Natural killer cell (primary cell): ENCODE data around the gene NEK11. TPM values are rescaled to one million over a fixed set of nuclear protein-coding genes. Genes with fewer than 3 reads are reported as not detected.

Source experiments
- ATAC-seq, 3 donors: fragments of 150-1000 bp in 2 of 3; fragments of 200-7000 bp in 1 of 3; cut with Tn5 transposase; 1 replicate in 1 of 3; 2 replicates in 2 of 3; pipeline ENCODE4 v1.10.0; 2021; ENCODE audit warnings: mild to moderate bottlenecking in 2 of 3, moderate library complexity in 2 of 3
- DNase-seq, 2 donors: peaks; one replicate each; pipeline versions ENCODE4 v3.0.0 to v3.0.0-alpha.2; 2013 to 2021; ENCODE audit warnings: mixed read lengths in 1 of 2
- H3K27ac ChIP-seq: one replicate; pipeline ENCODE4 v1.5.1; 2013; ENCODE audit warnings: mild to moderate bottlenecking, low read length
- H3K27me3 ChIP-seq: one replicate; pipeline ENCODE4 v1.6.1; 2013; ENCODE audit warnings: low read length; ENCODE audit not compliant: control insufficient read depth, insufficient read depth
- H3K36me3 ChIP-seq: one replicate; pipeline ENCODE4 v1.6.1; 2013; ENCODE audit warnings: low read length; ENCODE audit not compliant: control insufficient read depth, insufficient read depth
- H3K4me1 ChIP-seq: one replicate; pipeline ENCODE4 v1.6.1; 2013; ENCODE audit warnings: low read length; ENCODE audit not compliant: control insufficient read depth, insufficient read depth
- H3K4me3 ChIP-seq: one replicate; pipeline ENCODE4 v1.5.1; 2013; ENCODE audit warnings: low read length
- H3K9me3 ChIP-seq: one replicate; pipeline ENCODE4 v1.6.1; 2013; ENCODE audit warnings: low read length; ENCODE audit not compliant: control insufficient read depth, insufficient read depth
- H3K27ac Mint-ChIP-seq, 2 donors: one replicate each; pipeline ENCODE4 v1.8.0; 2022; ENCODE audit warnings: mild to moderate bottlenecking in 2 of 2, mixed read lengths in 2 of 2, moderate library complexity in 1 of 2
- H3K27me3 Mint-ChIP-seq, 2 donors: one replicate each; pipeline ENCODE4 v1.8.0; 2022; ENCODE audit warnings: low read depth in 2 of 2, mixed read lengths in 2 of 2
- H3K36me3 Mint-ChIP-seq: one replicate; pipeline ENCODE4 v1.8.0; 2022; ENCODE audit warnings: mixed read lengths
- H3K4me1 Mint-ChIP-seq, 2 donors: one replicate each; pipeline ENCODE4 v1.8.0; 2022; ENCODE audit warnings: mixed read lengths in 2 of 2
- H3K4me3 Mint-ChIP-seq: one replicate; pipeline ENCODE4 v1.8.0; 2022; ENCODE audit warnings: mild to moderate bottlenecking, moderate library complexity, mixed read lengths
- H3K9me3 Mint-ChIP-seq, 2 donors: one replicate each; pipeline ENCODE4 v1.8.0; 2022; ENCODE audit warnings: mixed read lengths in 2 of 2
- CTCF ChIP-seq: fragments of 200-600 bp; IDR thresholded peaks from one replicate; pipeline ENCODE4 v1.8.0; 2022; ENCODE audit warnings: antibody characterized with exemption
- WGBS: methylation state at CpG from one replicate; pipeline ENCODE4 v1.1.7; 2013; ENCODE audit warnings: missing lambda C conversion rate; ENCODE audit not compliant: insufficient coverage; 5-methylcytosine and 5-hydroxymethylcytosine counted together
- intact Hi-C: fragments of 100-400 bp; cut with micrococcal nuclease; formaldehyde crosslinking; loops from one replicate; pipeline ENCODE4 v1.14.2; 2022
- total RNA-seq, 4 donors: library from RNA; stranded (reverse); fragments of 120-200 nt in 1 of 4; gene quantifications; one replicate each; pipeline versions ENCODE4 v1.2.3 to v1.2.4, GENCODE V29; 2013 to 2022

Gene NEK11
- total RNA-seq, 3 donors from 2014 or later (not counting 1 experiment from before 2014, with no cell fraction given) = 2.6 to 3.6 (median 3.5) TPM

GRCh38 chr3:131303848-131304247, 277.2 kb downstream of the NEK11 start:
- Mint-ChIP-seq H3K4me1 (no peaks in the 10 kb centered on the region), H3K9me3 (no peaks in the 10 kb centered on the region), H3K27ac (no peak overlapping the region), H3K27me3 (peaks cover 20 to 32% of the 10 kb centered on the region in 2 donors), H3K4me3 (no peak overlapping the region), H3K36me3 (peaks cover 8% of the 10 kb centered on the region)
- no peaks in the 10 kb centered on the region for H3K4me1 ChIP-seq
- no peaks in the 10 kb centered on the region for H3K36me3 ChIP-seq
- DNase-seq (no peak), ATAC-seq (no peak)
- no peak overlapping the region for H3K4me3 ChIP-seq
- H3K27me3 ChIP-seq = no peaks in the 10 kb centered on the region
- TF ChIP-seq CTCF = no peak
- no peaks in the 10 kb centered on the region for H3K9me3 ChIP-seq
- intact Hi-C loops = no loop called here
- no peak overlapping the region for H3K27ac ChIP-seq

- DNase-seq (no peak), ATAC-seq (no peak)
- H3K27ac ChIP-seq = no peak overlapping the region
- WGBS = 91% methylated on average over 5 of the region's 5 CpGs
- intact Hi-C loops = no loop called here
- Mint-ChIP-seq H3K27me3 (peaks cover 20 to 32% of the 10 kb centered on the region in 2 donors), H3K9me3 (no peaks in the 10 kb centered on the region), H3K36me3 (peaks cover 8% of the 10 kb centered on the region), H3K4me3 (no peak overlapping the region), H3K4me1 (no peaks in the 10 kb centered on the region), H3K27ac (no peak overlapping the region)
- H3K4me3 ChIP-seq = no peak overlapping the region
- H3K4me1 ChIP-seq = no peaks in the 10 kb centered on the region
- H3K9me3 ChIP-seq = no peaks in the 10 kb centered on the region
- H3K27me3 ChIP-seq = no peaks in the 10 kb centered on the region
- H3K36me3 ChIP-seq = no peaks in the 10 kb centered on the region
- TF ChIP-seq CTCF = no peak
Observed at GRCh38 chr3:131304890-131305289, 278.2 kb downstream of the NEK11 start.

GRCh38 chr3:131306242-131306641, 279.6 kb downstream of the NEK11 start:
- no peak overlapping the region for H3K27ac Mint-ChIP-seq
- Histone ChIP-seq H3K27me3 (no peaks in the 10 kb centered on the region), H3K27ac (no peak overlapping the region), H3K36me3 (no peaks in the 10 kb centered on the region), H3K9me3 (no peaks in the 10 kb centered on the region), H3K4me1 (no peaks in the 10 kb centered on the region), H3K4me3 (no peak overlapping the region)
- H3K4me1 Mint-ChIP-seq = no peaks in the 10 kb centered on the region
- no peak for ATAC-seq
- no peak for DNase-seq
- no peak overlapping the region for H3K4me3 Mint-ChIP-seq
- no peaks in the 10 kb centered on the region for H3K9me3 Mint-ChIP-seq
- no peak for TF ChIP-seq CTCF
- peaks cover 21 to 32% of the 10 kb centered on the region in 2 donors for H3K27me3 Mint-ChIP-seq
- intact Hi-C loops = no loop called here
- H3K36me3 Mint-ChIP-seq = peaks cover 8% of the 10 kb centered on the region

GRCh38 chr3:131314318-131314717, 287.6 kb downstream of the NEK11 start:
- no peak overlapping the region for H3K4me3 ChIP-seq
- no peak overlapping the region for H3K27ac Mint-ChIP-seq
- no peak overlapping the region for H3K27ac ChIP-seq
- no peaks in the 10 kb centered on the region for H3K9me3 Mint-ChIP-seq
- TF ChIP-seq CTCF = no peak
- no peaks in the 10 kb centered on the region for H3K36me3 ChIP-seq
- H3K36me3 Mint-ChIP-seq = no peaks in the 10 kb centered on the region
- ATAC-seq (no peak), DNase-seq (no peak)
- no peaks in the 10 kb centered on the region for H3K4me1 Mint-ChIP-seq
- H3K27me3 Mint-ChIP-seq = peaks cover 8 to 14% of the 10 kb centered on the region in 2 donors
- H3K9me3 ChIP-seq = no peaks in the 10 kb centered on the region
- H3K27me3 ChIP-seq = peaks cover 2% of the 10 kb centered on the region
- H3K4me3 Mint-ChIP-seq = no peak overlapping the region
- H3K4me1 ChIP-seq = no peaks in the 10 kb centered on the region
- intact Hi-C loops = no loop called here
